Spleen (tissue), 7 donors: ENCODE data around the gene GNAI3.

Source experiments
- CTCF ChIP-seq, 11 experiments: fragments of 200-600 bp in 7 of 11; fragments of 450-650 bp in 4 of 11; sonication (generic) in 4 of 11; IDR thresholded peaks in 8 of 11; conservative IDR thresholded peaks in 3 of 11; 1 replicate in 7 of 11; 2 replicates in 4 of 11; pipeline versions ENCODE4 v1.4.0 to v1.8.0; 2016 to 2021; ENCODE audit warnings: antibody characterized with exemption in 11 of 11, inconsistent platforms in 4 of 11, mild to moderate bottlenecking in 1 of 11
- POLR2A ChIP-seq, 3 donors: fragments of 450-650 bp; IDR thresholded peaks; one replicate each; pipeline ENCODE4 v1.5.1; 2017; ENCODE audit warnings: antibody characterized with exemption in 3 of 3, mild to moderate bottlenecking in 1 of 3
- donor health status: DM: no; HTN: no; CAD: no; lungs with moderate emphysema.
- donor health status: DM: no; HTN: no; CAD: no.
- donor health status: DM: no; HTN: no; CAD: no.

GRCh38 chr1:109622137-109622892 lies 73.9 kb downstream of the GNAI3 start:
- TF ChIP-seq POLR2A (IDR thresholded peaks at IDR 0.05) (no peak), CTCF (IDR thresholded peaks at IDR 0.05 in 8 of 11, conservative IDR thresholded peaks at IDR 0.05 in 3 of 11) (no peak)
